HEK293 (cell line): ENCODE data around the gene ZNF431.
"Not testable (repeated sequence)": the region's sequence is repeated elsewhere in the genome, so short reads cannot be mapped to it uniquely, and the experiment has no call there.

ENCODE experiments used
- CTCF ChIA-PET: fragments of 350-600 bp; formaldehyde crosslinking; extraction: SDS; loops from one replicate; lab custom pipeline; 2021; ENCODE audit warnings: antibody characterized with exemption; lab: Yijun Ruan, JAX
- POLR2A ChIA-PET: fragments of 300-600 bp; formaldehyde crosslinking; extraction: SDS; loops from one replicate; lab custom pipeline; 2020; ENCODE audit warnings: antibody characterized with exemption, inconsistent platforms; lab: Yijun Ruan, JAX
- H3K27ac ChIP-seq: fragments of 200-500 bp; sonication (Bioruptor generic); 2 replicates; pipeline ENCODE4 v1.5.1; 2014; ENCODE audit warnings: low read depth, low read length, control low read depth, inconsistent platforms; ENCODE audit errors: extremely low read depth
- H3K36me3 ChIP-seq, 2 experiments: fragments of 200-500 bp in 1 of 2; sonication (Bioruptor generic) in 1 of 2; 1 replicate in 1 of 2; 2 replicates in 1 of 2; pipeline ENCODE4 v1.5.1; 2014 to 2017; ENCODE audit warnings: inconsistent platforms in 2 of 2, low read length in 2 of 2; ENCODE audit not compliant: control insufficient read depth in 2 of 2, insufficient read depth in 1 of 2
- H3K4me1 ChIP-seq: fragments of 200-500 bp; sonication (Bioruptor generic); 2 replicates; pipeline ENCODE4 v1.5.1; 2014; ENCODE audit warnings: mild to moderate bottlenecking, low read length, inconsistent platforms; ENCODE audit not compliant: control insufficient read depth, insufficient read depth
- H3K4me3 ChIP-seq: 2 replicates; pipeline ENCODE4 v1.5.1; 2011; ENCODE audit warnings: low read depth, mild to moderate bottlenecking, control low read depth, low read length, moderate library complexity
- H3K9me3 ChIP-seq: fragments of 200-500 bp; sonication (Bioruptor generic); 2 replicates; pipeline ENCODE4 v1.5.1; 2014; ENCODE audit warnings: low read depth, low read length, inconsistent platforms; ENCODE audit not compliant: control insufficient read depth, insufficient read depth
- PBX3 ChIP-seq: sonication (generic); formaldehyde crosslinking; IDR thresholded peaks from 2 replicates; pipeline ENCODE4 v1.8.1; 2022; ENCODE audit warnings: mild to moderate bottlenecking, moderate library complexity, missing genetic modification reagents
- ZBTB10 ChIP-seq: fragments of 450-650 bp; formaldehyde crosslinking; IDR thresholded peaks from 2 replicates; pipeline ENCODE4 v1.5.1; 2016; ENCODE audit warnings: missing biosample characterization, missing genetic modification characterization
- ZBTB26 ChIP-seq: fragments of 450-650 bp; formaldehyde crosslinking; optimal IDR thresholded peaks from 2 replicates; pipeline ENCODE3; 2016; ENCODE audit warnings: missing biosample characterization, mild to moderate bottlenecking, missing genetic modification characterization
- ZBTB7A ChIP-seq: fragments of 450-650 bp; formaldehyde crosslinking; IDR thresholded peaks from 2 replicates; pipeline ENCODE4 v1.5.1; 2016; ENCODE audit warnings: low read depth, missing biosample characterization, missing genetic modification characterization
- ZNF121 ChIP-seq: fragments of 450-650 bp; formaldehyde crosslinking; IDR thresholded peaks from 2 replicates; pipeline ENCODE4 v1.5.1; 2016; ENCODE audit warnings: missing biosample characterization, missing genetic modification characterization
- ZNF140 ChIP-seq: fragments of 450-650 bp; formaldehyde crosslinking; IDR thresholded peaks from 2 replicates; pipeline ENCODE4 v1.5.1; 2016; ENCODE audit warnings: missing biosample characterization, missing genetic modification characterization
- ZNF223 ChIP-seq: fragments of 450-650 bp; formaldehyde crosslinking; IDR thresholded peaks from 2 replicates; pipeline ENCODE4 v1.5.1; 2016; ENCODE audit warnings: missing biosample characterization, missing genetic modification characterization
- ZNF423 ChIP-seq: fragments of 450-650 bp; formaldehyde crosslinking; IDR thresholded peaks from 2 replicates; pipeline ENCODE4 v1.5.1; 2016; ENCODE audit warnings: missing biosample characterization, missing genetic modification characterization
- ZSCAN4 ChIP-seq: fragments of 450-650 bp; formaldehyde crosslinking; IDR thresholded peaks from 2 replicates; pipeline ENCODE4 v1.5.1; 2017; ENCODE audit warnings: missing biosample characterization, missing genetic modification characterization
- ZXDB ChIP-seq: fragments of 450-650 bp; formaldehyde crosslinking; IDR thresholded peaks from 2 replicates; pipeline ENCODE4 v1.5.1; 2016; ENCODE audit warnings: missing biosample characterization, missing genetic modification characterization

ZNF431 gene

GRCh38 chr19:21221693-21222092 is 79.9 kb downstream of the ZNF431 start:
- Histone ChIP-seq H3K9me3 (no peaks in the 10 kb centered on the region), H3K27ac (no peak overlapping the region), H3K36me3 (no peaks in the 10 kb centered on the region), H3K4me3 (no peak overlapping the region), H3K4me1 (no peaks in the 10 kb centered on the region)
- CTCF ChIA-PET: no interaction called here
- POLR2A ChIA-PET: no interaction called here
- no peak for TF ChIP-seq ZNF140
- TF ChIP-seq, all 188 proteins: peak for 0

GRCh38 chr19:21229938-21230337 is 88.1 kb downstream of the ZNF431 start:
- H3K9me3 ChIP-seq, CTCF ChIA-PET, H3K4me1 ChIP-seq, H3K36me3 ChIP-seq, H3K27ac ChIP-seq, POLR2A ChIA-PET, H3K4me3 ChIP-seq: not testable (repeated sequence)

- H3K9me3 ChIP-seq: no peaks in the 10 kb centered on the region
- H3K4me1 ChIP-seq: no peaks in the 10 kb centered on the region
- no peak overlapping the region for H3K27ac ChIP-seq
- TF ChIP-seq ZNF223 (tag by site-specific recombination) (no peak), ZSCAN4 (tag by site-specific recombination) (no peak), ZNF423 (no peak)
- H3K36me3 ChIP-seq: no peaks in the 10 kb centered on the region
- ChIA-PET CTCF (no interaction called here), POLR2A (no interaction called here)
- no peak overlapping the region for H3K4me3 ChIP-seq
These were observed 91.9 kb downstream of the ZNF431 start for GRCh38 chr19:21233691-21234090.

GRCh38 chr19:21236751-21237150 is 94.9 kb downstream of the ZNF431 start:
- POLR2A ChIA-PET, H3K9me3 ChIP-seq, H3K36me3 ChIP-seq, H3K4me1 ChIP-seq, H3K4me3 ChIP-seq, CTCF ChIA-PET, H3K27ac ChIP-seq: not testable (repeated sequence)

GRCh38 chr19:21238670-21239069 is 96.8 kb downstream of the ZNF431 start:
- Histone ChIP-seq H3K9me3 (no peaks in the 10 kb centered on the region), H3K4me1 (no peaks in the 10 kb centered on the region), H3K27ac (no peak overlapping the region), H3K36me3 (no peaks in the 10 kb centered on the region), H3K4me3 (no peak overlapping the region)
- ChIA-PET POLR2A (no interaction called here), CTCF (no interaction called here)
- TF ChIP-seq PBX3 (CRISPR knock-in tag) (no peak), ZBTB7A (no peak), ZBTB26 (tag by site-specific recombination) (no peak), ZNF121 (no peak), ZBTB10 (tag by site-specific recombination) (no peak), ZXDB (tag by site-specific recombination) (no peak)
